SK-N-SH treated with all-trans-retinoic acid at 6 μM for 48 hours (cell line): ENCODE results near the gene CALN1.

Experiments used
- ARNTL ChIP-seq: fragments of 450-650 bp; formaldehyde crosslinking; IDR thresholded peaks from 2 replicates; pipeline ENCODE4 v1.5.0; 2020; ENCODE audit warnings: low read depth, mild to moderate bottlenecking, moderate library complexity, borderline replicate concordance
- CREB5 ChIP-seq: fragments of 250-450 bp; sonication (Bioruptor Pico); IDR thresholded peaks from 2 replicates; pipeline ENCODE4 v1.5.1; 2020; ENCODE audit warnings: low read depth, mild to moderate bottlenecking, moderate library complexity
- CSDC2 ChIP-seq: fragments of 250-450 bp; sonication (Bioruptor Pico); IDR thresholded peaks from 2 replicates; pipeline ENCODE4 v1.5.0; 2020; ENCODE audit warnings: mild to moderate bottlenecking, moderate library complexity
- GLIS3 ChIP-seq: fragments of 250-450 bp; sonication (Bioruptor Pico); IDR thresholded peaks from 2 replicates; pipeline ENCODE4 v1.5.0; 2020; ENCODE audit warnings: mild to moderate bottlenecking, moderate library complexity
- ISL1 ChIP-seq: fragments of 250-450 bp; sonication (Bioruptor Pico); IDR thresholded peaks from 2 replicates; pipeline ENCODE4 v2.1.2; 2022; ENCODE audit warnings: mild to moderate bottlenecking, moderate library complexity
- POU6F1 ChIP-seq: fragments of 250-450 bp; sonication (Bioruptor Pico); IDR thresholded peaks from 2 replicates; pipeline ENCODE4 v1.8.0; 2021; ENCODE audit warnings: low read depth, mild to moderate bottlenecking, moderate library complexity, borderline replicate concordance
- RARB ChIP-seq: fragments of 250-450 bp; sonication (Bioruptor Pico); IDR thresholded peaks from 2 replicates; pipeline ENCODE4 v1.8.0; 2021; ENCODE audit warnings: mild to moderate bottlenecking, moderate library complexity
- TCF4 ChIP-seq: fragments of 250-450 bp; sonication (Bioruptor Pico); IDR thresholded peaks from 2 replicates; pipeline ENCODE4 v1.8.0; 2021; ENCODE audit warnings: mild to moderate bottlenecking, moderate library complexity, borderline replicate concordance
- TOX ChIP-seq: fragments of 250-450 bp; sonication (Bioruptor Pico); IDR thresholded peaks from 2 replicates; pipeline ENCODE4 v1.8.0; 2021; ENCODE audit warnings: mild to moderate bottlenecking, moderate library complexity, borderline replicate concordance
- ZFP3 ChIP-seq: fragments of 250-450 bp; sonication (Bioruptor Pico); IDR thresholded peaks from 2 replicates; pipeline ENCODE4 v1.5.0; 2020; ENCODE audit warnings: mild to moderate bottlenecking, moderate library complexity
- ZFP30 ChIP-seq: fragments of 450-650 bp; formaldehyde crosslinking; IDR thresholded peaks from 2 replicates; pipeline ENCODE4 v1.5.0; 2022; ENCODE audit warnings: mild to moderate bottlenecking, moderate library complexity
- ZNF565 ChIP-seq: fragments of 450-650 bp; formaldehyde crosslinking; conservative IDR thresholded peaks from 2 replicates; pipeline ENCODE4 v1.5.0; 2020; ENCODE audit warnings: low read depth, mild to moderate bottlenecking, moderate library complexity
- ZNF70 ChIP-seq: fragments of 450-650 bp; formaldehyde crosslinking; IDR thresholded peaks from 2 replicates; pipeline ENCODE4 v1.5.0; 2020; ENCODE audit warnings: mild to moderate bottlenecking, moderate library complexity
- TF ChIP-seq, protein P1 (sequence below): fragments of 250-450 bp; sonication (Bioruptor Pico); IDR thresholded peaks from 2 replicates; pipeline ENCODE4 v1.8.0; 2020; ENCODE audit warnings: mild to moderate bottlenecking, moderate library complexity, borderline replicate concordance

DNA sequence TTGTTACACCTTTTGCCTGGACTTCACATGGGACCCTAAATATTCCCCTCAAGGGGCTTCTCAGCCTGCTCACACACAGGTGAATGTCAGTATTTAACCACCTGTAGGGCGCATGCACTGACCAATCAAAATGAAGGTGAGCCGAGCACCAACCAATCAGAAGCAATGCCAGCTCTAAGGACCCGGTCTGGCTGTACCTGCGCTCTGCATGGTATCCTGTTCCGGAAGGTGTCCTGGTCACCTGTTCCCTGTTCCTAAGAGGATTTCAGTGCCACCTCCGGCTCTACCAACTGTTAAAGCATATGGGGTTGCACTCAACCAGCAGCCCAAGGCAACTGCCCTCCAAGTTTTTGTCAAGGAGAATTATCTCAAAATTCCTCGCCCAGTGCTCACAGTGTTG lies 18.4 kb upstream of the CALN1 start:
- TF ChIP-seq CREB5 (CRISPR knock-in tag) (no peak), CSDC2 (CRISPR knock-in tag) (no peak), GLIS3 (CRISPR knock-in tag) (no peak), POU6F1 (CRISPR knock-in tag) (no peak), ZNF565 (CRISPR knock-in tag) (no peak), ZFP3 (CRISPR knock-in tag) (no peak), TCF4 (CRISPR knock-in tag) (no peak), ZFP30 (CRISPR knock-in tag) (no peak), TOX (CRISPR knock-in tag) (no peak), RARB (CRISPR knock-in tag) (no peak), ZNF70 (CRISPR knock-in tag) (no peak), ISL1 (CRISPR knock-in tag) (no peak), ARNTL (no peak)
- TF ChIP-seq, protein P1, sequence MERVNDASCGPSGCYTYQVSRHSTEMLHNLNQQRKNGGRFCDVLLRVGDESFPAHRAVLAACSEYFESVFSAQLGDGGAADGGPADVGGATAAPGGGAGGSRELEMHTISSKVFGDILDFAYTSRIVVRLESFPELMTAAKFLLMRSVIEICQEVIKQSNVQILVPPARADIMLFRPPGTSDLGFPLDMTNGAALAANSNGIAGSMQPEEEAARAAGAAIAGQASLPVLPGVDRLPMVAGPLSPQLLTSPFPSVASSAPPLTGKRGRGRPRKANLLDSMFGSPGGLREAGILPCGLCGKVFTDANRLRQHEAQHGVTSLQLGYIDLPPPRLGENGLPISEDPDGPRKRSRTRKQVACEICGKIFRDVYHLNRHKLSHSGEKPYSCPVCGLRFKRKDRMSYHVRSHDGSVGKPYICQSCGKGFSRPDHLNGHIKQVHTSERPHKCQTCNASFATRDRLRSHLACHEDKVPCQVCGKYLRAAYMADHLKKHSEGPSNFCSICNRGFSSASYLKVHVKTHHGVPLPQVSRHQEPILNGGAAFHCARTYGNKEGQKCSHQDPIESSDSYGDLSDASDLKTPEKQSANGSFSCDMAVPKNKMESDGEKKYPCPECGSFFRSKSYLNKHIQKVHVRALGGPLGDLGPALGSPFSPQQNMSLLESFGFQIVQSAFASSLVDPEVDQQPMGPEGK (CRISPR knock-in tag), result no peak
